ENCODE data around the gene OPRM1.

The OPRM1 gene

GRCh38 chr6:154243793-154244750 lies 205.0 kb downstream of the OPRM1 start:
- no peak for FAIRE-seq

- FAIRE-seq = no peak
Measured at GRCh38 chr6:154245506-154245905, 206.5 kb downstream of the OPRM1 start.

GRCh38 chr6:154246723-154247118 lies 207.7 kb downstream of the OPRM1 start:
- no peak for FAIRE-seq

GRCh38 chr6:154247119-154247861 lies 208.2 kb downstream of the OPRM1 start:
- FAIRE-seq = no peak

GRCh38 chr6:154249499-154250298 lies 210.7 kb downstream of the OPRM1 start:
- no peak for FAIRE-seq

GRCh38 chr6:154251116-154251515 lies 212.1 kb downstream of the OPRM1 start:
- no peak for FAIRE-seq

- no peak for FAIRE-seq
Measured at GRCh38 chr6:154252678-154253077, 213.6 kb downstream of the OPRM1 start.

- FAIRE-seq = no peak
Measured at GRCh38 chr6:154257067-154257466, 218.0 kb downstream of the OPRM1 start.

GRCh38 chr6:154258064-154258757 lies 219.2 kb downstream of the OPRM1 start:
- FAIRE-seq = no peak

- no peak for FAIRE-seq
Measured at GRCh38 chr6:154261688-154262397, 222.8 kb downstream of the OPRM1 start.

GRCh38 chr6:154266560-154267099 lies 227.6 kb downstream of the OPRM1 start:
- no peak for FAIRE-seq

- no peak for FAIRE-seq
Measured at GRCh38 chr6:154267508-154268106, 228.6 kb downstream of the OPRM1 start.

- FAIRE-seq = no peak
Measured at GRCh38 chr6:154268486-154268885, 229.4 kb downstream of the OPRM1 start.

GRCh38 chr6:154274168-154274567 lies 235.1 kb downstream of the OPRM1 start:
- FAIRE-seq = no peak

- peak; percentile 99 for FAIRE-seq
Measured at GRCh38 chr6:154276810-154277628, 238.0 kb downstream of the OPRM1 start.

GRCh38 chr6:154277629-154278017 lies 238.6 kb downstream of the OPRM1 start:
- FAIRE-seq = no peak

GRCh38 chr6:154280521-154280920 lies 241.5 kb downstream of the OPRM1 start:
- FAIRE-seq = no peak

- FAIRE-seq = no peak
Measured at GRCh38 chr6:154284313-154284853, 245.3 kb downstream of the OPRM1 start.

GRCh38 chr6:154285826-154286225 lies 246.8 kb downstream of the OPRM1 start:
- FAIRE-seq = no peak

All from A204.1 (cell line).